HUES64 (cell line): Measurements from ENCODE around the gene LDB2.

Source experiments
- H3K27ac ChIP-seq: 2 replicates; pipeline ENCODE4 v1.7.0; 2013; ENCODE audit warnings: low read depth, low read length, inconsistent platforms
- H3K27me3 ChIP-seq: 2 replicates; pipeline ENCODE4 v1.6.1; 2013; ENCODE audit warnings: mild to moderate bottlenecking, low read length; ENCODE audit not compliant: insufficient read depth
- H3K36me3 ChIP-seq: 2 replicates; pipeline ENCODE4 v1.6.1; 2013; ENCODE audit warnings: mild to moderate bottlenecking, low read length; ENCODE audit not compliant: insufficient read depth
- H3K4me1 ChIP-seq: 2 replicates; pipeline ENCODE4 v1.6.1; 2013; ENCODE audit warnings: mild to moderate bottlenecking, low read length, moderate library complexity; ENCODE audit not compliant: insufficient read depth
- H3K4me3 ChIP-seq: 2 replicates; pipeline ENCODE4 v1.5.1; 2013; ENCODE audit warnings: mild to moderate bottlenecking, low read length, moderate library complexity
- H3K9ac ChIP-seq: 2 replicates; pipeline ENCODE4 v1.6.1; 2013; ENCODE audit warnings: mild to moderate bottlenecking, low read depth, low read length
- H3K9me3 ChIP-seq: 2 replicates; pipeline ENCODE4 v1.6.1; 2013; ENCODE audit warnings: low read depth, low read length; ENCODE audit not compliant: insufficient read depth
- WGBS: fragments of 150-250, 120-280 bp; methylation state at CpG from one replicate; pipeline ENCODE4 v1.1.7; 2013; ENCODE audit warnings: missing lambda C conversion rate; 5-methylcytosine and 5-hydroxymethylcytosine counted together

The LDB2 gene

DNA sequence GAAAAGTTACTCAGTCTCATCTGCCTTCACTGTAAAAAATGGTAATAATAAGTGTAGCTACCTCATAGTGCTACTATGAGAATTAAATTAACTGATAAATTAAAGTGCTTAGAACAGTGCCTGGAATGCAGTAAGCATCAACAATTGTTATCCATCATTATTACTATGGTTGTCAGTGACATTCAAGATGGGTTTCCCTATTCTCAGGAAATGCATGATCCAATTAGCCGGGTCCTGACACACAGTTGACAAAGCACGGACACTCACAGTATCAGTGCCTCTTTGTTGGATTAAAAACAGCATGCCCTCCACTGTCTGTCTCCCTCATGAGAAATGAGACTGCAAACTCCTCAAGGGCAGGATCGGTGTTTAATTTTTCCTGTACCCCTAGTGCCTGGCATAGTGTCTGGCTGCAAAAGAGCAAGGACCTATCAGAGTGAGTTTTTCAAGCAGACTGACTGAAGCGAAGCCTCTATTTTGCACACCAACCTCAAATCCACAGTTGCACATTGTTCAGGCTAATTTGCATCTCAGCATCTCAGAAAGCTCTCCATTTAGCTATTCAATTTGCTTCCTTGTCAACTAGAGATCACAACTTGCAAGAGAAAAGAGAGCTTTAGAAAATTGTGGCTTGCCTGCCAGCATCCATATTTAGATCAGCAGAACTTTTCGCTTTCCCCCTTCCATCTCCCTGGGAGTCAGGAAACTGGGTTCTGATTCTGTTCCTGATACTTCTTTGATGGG, 122.9 kb downstream of the LDB2 start:
- WGBS, result 70% methylated on average over 5 of the region's 5 CpGs
- no peak overlapping the region for H3K9ac ChIP-seq
- no peaks in the 10 kb centered on the region for H3K9me3 ChIP-seq
- H3K27ac ChIP-seq, result peak overlapping the region; percentile 65
- no peak overlapping the region for H3K4me3 ChIP-seq
- peaks cover 31% of the 10 kb centered on the region for H3K4me1 ChIP-seq
- H3K36me3 ChIP-seq, result peaks cover 9% of the 10 kb centered on the region; the same call in 1 of the 2 replicates
- no peaks in the 10 kb centered on the region for H3K27me3 ChIP-seq

DNA sequence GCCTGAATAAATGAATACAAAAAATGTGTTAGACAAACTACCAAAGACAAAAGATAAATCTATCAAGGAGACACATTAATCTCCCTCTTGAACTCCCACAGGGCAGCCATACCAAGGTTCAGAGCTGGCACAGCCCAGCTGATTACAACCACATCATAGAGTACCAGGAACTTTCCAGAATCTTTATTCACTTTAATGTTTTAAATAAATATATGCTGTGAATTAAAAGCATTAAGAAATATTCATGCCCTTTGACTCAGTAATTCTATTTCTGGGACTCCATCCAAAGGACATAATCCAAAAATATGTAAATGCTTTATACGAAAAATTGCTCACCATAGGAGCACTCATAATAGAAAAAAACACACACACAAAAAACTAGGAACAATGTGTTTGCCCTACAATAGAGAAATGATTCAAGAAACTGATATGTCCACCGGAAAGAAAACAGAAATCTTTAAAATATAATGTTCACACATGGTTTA, 126.0 kb downstream of the LDB2 start:
- Histone ChIP-seq H3K4me3 (no peak overlapping the region), H3K4me1 (peaks cover 31% of the 10 kb centered on the region), H3K27ac (no peak overlapping the region), H3K36me3 (peaks cover 1% of the 10 kb centered on the region; the same call in 1 of the 2 replicates), H3K9me3 (no peaks in the 10 kb centered on the region), H3K27me3 (no peaks in the 10 kb centered on the region), H3K9ac (no peak overlapping the region)
- WGBS, result 100% methylated on average over 1 of the region's 2 CpGs

DNA sequence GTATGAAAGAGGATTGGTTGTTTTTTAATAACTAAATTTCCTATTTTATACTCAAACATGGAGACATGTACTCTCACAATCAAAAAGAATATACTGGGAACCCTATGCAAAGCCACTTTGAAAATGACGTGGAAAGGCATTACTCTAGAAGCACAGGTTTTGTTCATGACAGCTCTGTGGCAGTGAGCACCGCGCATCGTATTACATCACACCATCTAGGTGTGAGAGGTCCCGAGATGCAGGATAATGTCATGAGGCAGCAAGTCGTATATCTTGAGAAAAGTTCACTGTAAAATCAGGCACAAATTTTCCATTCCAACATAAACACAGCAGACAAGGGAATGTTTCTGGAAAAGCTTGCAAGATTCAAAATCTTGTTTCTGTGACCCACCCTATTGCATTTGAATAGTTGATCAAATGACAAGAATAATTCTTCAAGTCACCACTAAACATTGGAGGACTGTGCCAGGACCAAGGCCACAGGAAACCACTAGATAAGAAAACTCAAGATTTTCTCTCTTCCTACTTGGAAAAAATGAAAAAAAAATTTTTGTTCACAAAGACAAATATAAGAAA, 127.6 kb downstream of the LDB2 start:
- no peak overlapping the region for H3K4me3 ChIP-seq

DNA sequence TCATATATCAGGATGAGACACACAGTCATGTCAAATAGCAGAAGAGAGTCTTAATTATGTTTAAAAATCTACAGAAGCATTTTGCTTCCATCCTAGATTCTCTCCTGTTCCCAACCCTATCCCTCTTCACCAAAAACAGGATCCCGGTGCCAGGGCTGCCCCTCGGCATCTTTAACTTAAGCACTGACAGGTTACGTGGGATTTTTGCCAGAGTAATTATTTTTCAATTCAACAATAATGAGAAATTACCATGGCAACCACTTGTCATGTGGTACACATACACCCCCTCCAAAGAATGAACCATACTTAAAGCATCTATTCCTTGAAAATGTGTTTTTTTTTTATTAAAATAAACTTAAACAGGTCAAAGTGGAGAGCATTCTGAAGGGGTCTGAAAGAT, 130.6 kb downstream of the LDB2 start:
- H3K9ac ChIP-seq, result no peak overlapping the region
- no peaks in the 10 kb centered on the region for H3K27me3 ChIP-seq
- no peaks in the 10 kb centered on the region for H3K4me1 ChIP-seq
- WGBS, result 97% methylated on average over 3 of the region's 3 CpGs
- no peaks in the 10 kb centered on the region for H3K9me3 ChIP-seq
- no peaks in the 10 kb centered on the region for H3K36me3 ChIP-seq
- no peak overlapping the region for H3K27ac ChIP-seq
- no peak overlapping the region for H3K4me3 ChIP-seq

More for the DNA sequence above, 127.6 kb downstream of the LDB2 start:
- Histone ChIP-seq H3K9me3 (no peaks in the 10 kb centered on the region), H3K4me1 (peaks cover 16% of the 10 kb centered on the region), H3K27me3 (no peaks in the 10 kb centered on the region), H3K9ac (no peak overlapping the region), H3K36me3 (no peaks in the 10 kb centered on the region), H3K27ac (no peak overlapping the region)
- 96% methylated on average over 6 of the region's 6 CpGs for WGBS

DNA sequence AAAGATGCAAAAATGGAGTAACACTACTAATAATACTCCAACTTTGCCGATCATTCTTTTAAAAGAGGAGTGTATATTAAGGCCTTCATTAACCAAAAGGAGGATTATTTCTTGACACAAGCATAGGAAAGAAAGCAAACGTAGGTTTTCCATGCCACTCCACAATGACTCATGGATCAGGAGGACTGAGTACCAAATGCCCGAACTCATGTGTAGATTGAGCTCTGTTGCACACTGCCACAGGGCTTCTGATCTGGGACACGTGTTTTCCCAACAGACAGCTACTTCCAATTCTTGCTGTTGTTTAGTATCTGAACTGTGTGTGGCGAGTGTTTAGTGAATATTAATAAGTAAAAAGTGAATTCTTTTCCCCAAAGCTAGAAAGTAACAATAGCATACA, 131.2 kb downstream of the LDB2 start:
- H3K27ac ChIP-seq, result no peak overlapping the region
- WGBS, result 97% methylated on average over 4 of the region's 5 CpGs
- no peaks in the 10 kb centered on the region for H3K9me3 ChIP-seq

DNA sequence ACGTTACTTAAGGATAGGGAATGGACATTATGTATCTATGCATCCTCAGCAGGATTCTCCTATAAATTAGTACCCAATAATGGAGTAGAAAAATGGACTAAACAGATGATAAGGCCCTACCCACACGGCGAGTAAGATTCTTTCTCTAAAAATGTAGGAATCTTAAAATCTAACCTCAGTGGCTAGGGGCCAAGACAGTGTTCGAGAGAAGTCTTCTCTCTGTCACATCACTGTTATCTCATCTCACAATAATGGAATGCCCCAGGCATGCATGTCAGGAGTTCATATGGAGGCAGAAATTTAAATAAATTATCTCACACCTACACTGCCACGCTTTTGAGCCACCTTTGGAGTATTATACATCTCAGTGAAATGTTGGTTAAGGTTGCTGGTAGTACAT, 132.9 kb downstream of the LDB2 start:
- Histone ChIP-seq H3K36me3 (no peaks in the 10 kb centered on the region), H3K9me3 (no peaks in the 10 kb centered on the region)
- 97% methylated on average over 4 of the region's 5 CpGs for WGBS

More for the DNA sequence above, 131.2 kb downstream of the LDB2 start:
- Histone ChIP-seq H3K4me3 (no peak overlapping the region), H3K9ac (no peak overlapping the region), H3K4me1 (no peaks in the 10 kb centered on the region), H3K36me3 (no peaks in the 10 kb centered on the region), H3K27me3 (no peaks in the 10 kb centered on the region)

DNA sequence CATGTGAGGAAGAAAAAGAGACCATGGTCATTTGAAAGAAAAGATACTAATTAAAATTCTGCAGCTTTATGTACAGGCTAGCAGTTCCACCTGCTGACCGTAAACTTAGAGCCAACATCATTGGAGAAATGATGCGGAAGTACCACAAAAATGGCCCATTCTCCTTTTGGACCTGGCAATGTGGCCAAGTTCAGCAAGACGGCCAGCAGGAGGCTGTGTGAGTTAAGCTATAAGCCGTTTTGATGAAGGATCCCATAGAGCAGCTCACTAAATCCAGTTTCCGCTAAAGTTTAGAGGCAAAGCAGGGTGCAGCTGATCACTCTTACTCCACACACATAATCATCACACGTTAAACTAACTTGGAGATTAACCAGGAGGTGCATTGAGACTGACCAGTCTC, 133.8 kb downstream of the LDB2 start:
- WGBS, result 76% methylated on average over 6 of the region's 6 CpGs
- no peaks in the 10 kb centered on the region for H3K36me3 ChIP-seq

More for the DNA sequence above, 132.9 kb downstream of the LDB2 start:
- Histone ChIP-seq H3K4me1 (no peaks in the 10 kb centered on the region; the same call in 1 of the 2 replicates), H3K27ac (no peak overlapping the region), H3K9ac (no peak overlapping the region), H3K27me3 (no peaks in the 10 kb centered on the region), H3K4me3 (no peak overlapping the region)

DNA sequence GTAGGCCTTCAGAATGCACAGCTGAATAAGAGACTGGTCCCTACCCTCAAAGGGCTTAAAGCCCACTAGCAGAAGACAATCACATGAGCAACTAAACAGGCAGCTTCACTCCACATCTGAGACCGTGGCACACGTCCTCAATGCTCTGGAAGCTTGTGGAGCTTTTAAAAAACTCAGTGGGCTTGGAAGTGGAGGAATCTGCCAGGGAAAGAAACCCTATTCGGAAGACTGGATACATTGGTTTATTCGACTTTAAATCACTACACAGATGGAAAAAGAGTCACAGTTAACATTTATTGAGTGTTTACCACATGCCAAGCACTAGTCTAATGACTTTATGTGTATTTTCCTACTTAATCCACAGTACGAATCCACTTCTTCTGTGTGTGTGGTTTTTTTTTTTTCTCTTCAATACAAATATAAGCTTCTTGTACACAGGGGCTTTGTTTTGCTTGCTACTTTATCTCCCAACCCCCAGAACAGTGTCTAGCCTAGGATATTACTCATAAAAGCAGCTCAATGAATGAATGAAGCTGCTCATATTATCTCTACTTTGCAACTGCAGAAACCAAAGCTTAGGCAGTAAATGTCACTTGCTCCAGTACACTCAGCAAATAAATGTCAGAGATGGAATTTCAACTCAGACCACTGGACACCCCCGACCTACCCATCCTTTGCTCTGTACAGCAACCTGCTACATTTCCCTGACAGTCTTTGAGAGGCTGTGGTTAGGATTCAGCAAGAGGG, 137.7 kb downstream of the LDB2 start:
- H3K9me3 ChIP-seq, result no peaks in the 10 kb centered on the region
- H3K4me3 ChIP-seq, result no peak overlapping the region
- H3K4me1 ChIP-seq, result peaks cover 3% of the 10 kb centered on the region; the same call in 1 of the 2 replicates
- H3K36me3 ChIP-seq, result peaks cover 5% of the 10 kb centered on the region; the same call in 1 of the 2 replicates
- H3K27ac ChIP-seq, result no peak overlapping the region
- no peak overlapping the region for H3K9ac ChIP-seq
- no peaks in the 10 kb centered on the region for H3K27me3 ChIP-seq
- WGBS, result 93% methylated on average over 5 of the region's 6 CpGs

More for the DNA sequence above, 133.8 kb downstream of the LDB2 start:
- Histone ChIP-seq H3K9me3 (no peaks in the 10 kb centered on the region), H3K27ac (no peak overlapping the region), H3K9ac (no peak overlapping the region), H3K27me3 (no peaks in the 10 kb centered on the region), H3K4me1 (peaks cover 3% of the 10 kb centered on the region; the same call in 1 of the 2 replicates), H3K4me3 (no peak overlapping the region)

DNA sequence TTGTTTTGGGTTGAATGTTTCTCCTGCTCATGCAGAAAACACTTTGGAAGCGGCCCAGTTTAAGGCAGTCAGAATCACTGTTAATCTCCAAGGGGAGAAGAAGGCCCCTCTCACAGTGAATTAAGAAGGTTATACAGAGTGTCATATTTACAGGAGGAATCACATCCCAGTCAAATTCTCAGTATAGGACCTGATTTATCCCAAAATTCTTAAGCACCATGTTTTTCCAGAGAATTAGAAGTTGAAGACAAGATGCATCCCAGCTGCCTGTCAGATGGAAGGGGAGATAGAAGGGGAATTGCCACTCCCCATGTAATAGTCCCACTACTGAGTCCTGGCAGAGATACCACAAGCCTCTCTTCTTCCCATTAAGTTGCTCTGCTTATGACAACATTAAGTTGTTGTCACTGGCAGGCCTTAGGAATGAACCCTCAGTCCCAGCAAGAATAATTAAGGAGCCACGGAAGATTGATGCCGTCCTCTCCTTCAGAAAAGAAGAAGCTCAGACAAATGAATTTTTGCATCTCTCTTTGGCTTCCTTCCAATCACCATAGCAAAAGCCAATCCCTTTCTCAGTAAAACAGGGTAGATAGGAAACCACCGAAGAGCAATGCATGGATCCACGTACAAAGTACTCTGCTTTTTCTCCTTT, 138.4 kb downstream of the LDB2 start:
- Histone ChIP-seq H3K36me3 (peaks cover 5% of the 10 kb centered on the region; the same call in 1 of the 2 replicates), H3K9ac (no peak overlapping the region), H3K4me1 (peaks cover 3% of the 10 kb centered on the region; the same call in 1 of the 2 replicates), H3K9me3 (no peaks in the 10 kb centered on the region), H3K4me3 (no peak overlapping the region), H3K27me3 (no peaks in the 10 kb centered on the region), H3K27ac (no peak overlapping the region)
- 84% methylated on average over 5 of the region's 5 CpGs for WGBS

DNA sequence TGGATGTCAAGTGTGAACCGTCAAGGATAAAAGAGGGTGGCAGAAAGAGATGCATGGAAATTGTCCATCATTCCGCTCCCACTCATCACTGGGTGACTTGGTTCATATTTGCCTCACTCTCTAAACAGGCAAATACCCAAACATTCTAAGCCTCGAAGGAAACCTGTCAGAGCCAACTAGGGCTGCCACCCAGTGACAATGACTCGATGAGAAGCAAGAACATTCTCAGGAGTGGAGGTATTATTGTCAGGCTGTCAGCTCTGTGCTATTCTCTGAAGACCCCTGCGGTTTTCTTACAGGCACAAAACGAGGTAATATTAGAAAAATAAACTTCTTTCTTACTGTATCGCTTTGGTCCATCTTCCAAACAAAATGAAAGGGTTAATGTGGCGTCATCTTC, 139.6 kb downstream of the LDB2 start:
- WGBS, result 87% methylated on average over 8 of the region's 8 CpGs

More for the DNA sequence above, 139.6 kb downstream of the LDB2 start:
- Histone ChIP-seq H3K4me3 (no peak overlapping the region), H3K4me1 (peaks cover 8% of the 10 kb centered on the region; the same call in 1 of the 2 replicates), H3K27me3 (no peaks in the 10 kb centered on the region), H3K9me3 (no peaks in the 10 kb centered on the region), H3K36me3 (peaks cover 8% of the 10 kb centered on the region; the same call in 1 of the 2 replicates), H3K27ac (no peak overlapping the region), H3K9ac (no peak overlapping the region)
